WERI-Rb-1 (cell line): ENCODE data around the gene CAV2.

Source experiments
- DNase-seq: peaks from one replicate; pipeline ENCODE4 v3.0.0-alpha.2; 2020
- H3K27ac ChIP-seq: fragments of 250-450 bp; sonication (Bioruptor Pico); 2 replicates; pipeline ENCODE4 v1.5.1; 2020; ENCODE audit warnings: mild to moderate bottlenecking, moderate library complexity
- H3K27me3 ChIP-seq: fragments of 250-450 bp; sonication (Bioruptor Pico); 2 replicates; pipeline ENCODE4 v1.5.1; 2021; ENCODE audit warnings: mild to moderate bottlenecking, low read depth, moderate library complexity; ENCODE audit not compliant: insufficient read depth, severe bottlenecking
- H3K36me3 ChIP-seq: fragments of 250-450 bp; sonication (Bioruptor Pico); 2 replicates; pipeline ENCODE4 v1.5.1; 2020; ENCODE audit warnings: mild to moderate bottlenecking, moderate library complexity
- H3K4me3 ChIP-seq: 2 replicates; pipeline ENCODE4 v1.5.1; 2011; ENCODE audit warnings: low read depth, mild to moderate bottlenecking, control low read depth, low read length
- H3K9me3 ChIP-seq: fragments of 250-450 bp; sonication (Bioruptor Pico); 2 replicates; pipeline ENCODE4 v1.5.1; 2021; ENCODE audit warnings: mild to moderate bottlenecking, moderate library complexity; ENCODE audit not compliant: severe bottlenecking
- TF ChIP-seq, protein P1 (sequence below): IDR thresholded peaks from 2 replicates; pipeline ENCODE4 v1.5.1; 2011; ENCODE audit warnings: low read depth, mild to moderate bottlenecking, control low read depth, inconsistent platforms, low read length

Gene CAV2

DNA sequence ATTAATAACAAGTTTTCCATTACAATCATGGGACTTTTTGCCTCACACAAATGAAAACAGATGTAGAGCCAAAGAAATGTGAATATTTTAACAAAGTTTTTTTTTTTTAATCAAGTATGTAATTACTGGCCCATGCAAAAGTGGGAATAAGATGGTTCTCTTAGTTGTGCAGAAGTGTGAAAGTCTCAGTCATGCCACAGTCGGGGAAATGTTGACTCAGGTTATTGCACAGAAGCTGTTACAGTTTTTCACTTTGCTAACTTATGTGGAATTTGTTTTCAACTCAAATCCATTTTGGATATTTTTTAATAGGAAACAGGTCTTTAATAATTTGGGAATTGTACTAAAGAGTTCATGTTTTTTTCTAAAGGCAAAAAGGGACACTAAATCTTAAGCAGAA is 44.0 kb upstream of the CAV2 start:
- TF ChIP-seq, protein P1, sequence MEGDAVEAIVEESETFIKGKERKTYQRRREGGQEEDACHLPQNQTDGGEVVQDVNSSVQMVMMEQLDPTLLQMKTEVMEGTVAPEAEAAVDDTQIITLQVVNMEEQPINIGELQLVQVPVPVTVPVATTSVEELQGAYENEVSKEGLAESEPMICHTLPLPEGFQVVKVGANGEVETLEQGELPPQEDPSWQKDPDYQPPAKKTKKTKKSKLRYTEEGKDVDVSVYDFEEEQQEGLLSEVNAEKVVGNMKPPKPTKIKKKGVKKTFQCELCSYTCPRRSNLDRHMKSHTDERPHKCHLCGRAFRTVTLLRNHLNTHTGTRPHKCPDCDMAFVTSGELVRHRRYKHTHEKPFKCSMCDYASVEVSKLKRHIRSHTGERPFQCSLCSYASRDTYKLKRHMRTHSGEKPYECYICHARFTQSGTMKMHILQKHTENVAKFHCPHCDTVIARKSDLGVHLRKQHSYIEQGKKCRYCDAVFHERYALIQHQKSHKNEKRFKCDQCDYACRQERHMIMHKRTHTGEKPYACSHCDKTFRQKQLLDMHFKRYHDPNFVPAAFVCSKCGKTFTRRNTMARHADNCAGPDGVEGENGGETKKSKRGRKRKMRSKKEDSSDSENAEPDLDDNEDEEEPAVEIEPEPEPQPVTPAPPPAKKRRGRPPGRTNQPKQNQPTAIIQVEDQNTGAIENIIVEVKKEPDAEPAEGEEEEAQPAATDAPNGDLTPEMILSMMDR: no peak
- no peak overlapping the region for H3K27ac ChIP-seq
- H3K4me3 ChIP-seq: no peak overlapping the region
- no peak for DNase-seq
- H3K27me3 ChIP-seq: peaks cover 32% of the 10 kb centered on the region
- no peaks in the 10 kb centered on the region for H3K9me3 ChIP-seq
- H3K36me3 ChIP-seq: no peaks in the 10 kb centered on the region

DNA sequence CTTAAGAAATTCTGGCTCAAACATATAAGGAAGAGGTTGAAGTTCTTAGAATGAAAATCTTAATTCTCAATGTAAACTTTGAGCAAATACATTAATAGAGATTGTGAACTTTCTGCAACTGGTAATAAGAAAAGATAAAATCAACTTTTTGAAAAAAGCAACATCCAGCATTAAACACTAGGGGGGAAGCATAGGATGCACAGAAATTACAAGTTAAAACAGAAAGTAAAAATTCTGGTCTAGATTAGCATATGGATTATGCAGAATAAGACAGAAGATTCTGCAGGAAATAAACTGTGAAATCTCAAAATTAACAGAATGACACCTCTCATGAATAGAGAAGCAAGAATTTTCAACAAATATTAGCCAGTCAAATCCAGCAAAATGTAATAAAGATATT is 38.0 kb upstream of the CAV2 start:
- TF ChIP-seq, protein P1: no peak
- Histone ChIP-seq H3K27ac (no peak overlapping the region), H3K36me3 (no peaks in the 10 kb centered on the region), H3K27me3 (peaks cover 7% of the 10 kb centered on the region), H3K4me3 (no peak overlapping the region), H3K9me3 (no peaks in the 10 kb centered on the region)
- DNase-seq: no peak

DNA sequence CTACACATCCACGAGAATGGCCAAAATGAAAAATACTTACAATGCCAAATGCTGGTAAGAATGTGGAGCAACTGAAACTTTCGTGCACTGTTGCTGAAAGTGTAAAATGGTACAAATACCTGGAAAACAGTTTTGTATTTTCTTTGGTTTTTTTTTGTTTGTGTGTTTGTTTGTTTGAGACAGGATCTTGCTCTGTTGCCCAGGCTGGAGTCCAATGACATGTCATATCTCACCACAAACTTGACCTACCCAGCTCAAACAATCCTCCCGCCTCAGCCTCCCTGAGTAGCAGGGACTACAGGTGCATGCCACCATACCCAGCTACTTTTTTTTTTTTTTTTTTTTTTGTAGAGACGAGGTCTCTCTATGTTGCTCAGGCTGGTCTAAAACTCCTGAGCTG is 35.6 kb upstream of the CAV2 start:
- peaks cover 7% of the 10 kb centered on the region for H3K27me3 ChIP-seq
- H3K9me3 ChIP-seq: no peaks in the 10 kb centered on the region
- no peak for DNase-seq
- no peaks in the 10 kb centered on the region for H3K36me3 ChIP-seq
- H3K4me3 ChIP-seq: no peak overlapping the region
- no peak overlapping the region for H3K27ac ChIP-seq
- TF ChIP-seq, protein P1: no peak

DNA sequence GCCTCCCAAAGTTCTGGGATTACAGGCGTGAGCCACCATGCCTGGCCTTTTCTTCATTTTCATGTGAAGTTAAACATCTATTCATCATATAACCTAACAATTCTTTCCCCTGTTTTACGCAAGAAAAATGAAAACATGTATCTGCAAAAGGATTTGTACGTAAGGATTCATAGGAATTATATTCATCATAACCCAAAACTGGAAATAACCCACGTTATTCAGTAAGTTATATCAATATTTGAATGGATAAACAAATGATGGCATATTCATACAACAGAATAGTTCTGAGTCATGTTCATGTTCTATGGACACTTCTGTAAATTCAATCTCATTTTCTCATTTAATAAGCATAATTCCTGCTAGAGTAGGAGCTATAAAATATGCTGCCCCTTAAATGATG is 35.2 kb upstream of the CAV2 start:
- Histone ChIP-seq H3K4me3 (no peak overlapping the region), H3K27me3 (peaks cover 7% of the 10 kb centered on the region), H3K9me3 (no peaks in the 10 kb centered on the region), H3K36me3 (no peaks in the 10 kb centered on the region), H3K27ac (no peak overlapping the region)
- TF ChIP-seq, protein P1: no peak
- DNase-seq: no peak

DNA sequence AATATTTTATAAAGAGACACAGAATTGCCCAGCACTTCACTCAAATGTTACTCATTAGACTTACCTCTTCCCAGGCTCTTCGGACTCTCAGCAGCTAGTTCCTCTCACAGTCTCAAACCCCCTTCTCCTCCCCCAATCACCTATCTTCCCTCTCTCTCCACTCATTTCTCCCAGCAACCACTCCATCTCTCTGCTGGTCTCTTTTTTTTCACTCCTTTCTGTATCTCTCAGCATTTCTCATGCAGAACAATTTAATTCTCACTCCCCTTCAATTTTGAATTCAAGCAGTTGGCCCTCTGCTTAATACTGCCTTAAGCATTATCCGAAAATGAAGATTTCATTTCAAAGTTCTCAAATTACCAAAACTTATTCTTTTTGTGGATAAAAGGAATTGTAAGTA is 34.4 kb upstream of the CAV2 start:
- no peak overlapping the region for H3K27ac ChIP-seq
- TF ChIP-seq, protein P1: no peak
- H3K4me3 ChIP-seq: no peak overlapping the region

DNA sequence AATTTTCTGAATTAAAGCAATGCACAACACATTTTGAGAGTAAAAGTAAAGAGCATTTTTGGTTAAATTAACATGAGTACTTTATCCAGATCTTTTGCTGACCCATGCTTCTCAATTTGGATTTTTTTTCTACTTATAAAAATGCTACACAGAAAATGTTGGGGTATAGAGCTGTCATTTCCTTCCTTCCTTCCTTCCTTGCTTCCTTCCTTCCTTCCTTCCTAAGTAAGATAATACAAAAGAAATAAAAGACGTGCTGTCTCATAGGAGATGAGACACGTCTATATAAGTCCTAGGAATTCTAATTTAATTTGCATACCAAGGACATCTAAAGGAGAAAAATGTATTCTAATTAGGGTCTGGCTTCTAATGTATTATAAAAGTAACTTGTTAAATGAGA is 31.0 kb upstream of the CAV2 start:
- no peak for DNase-seq
- H3K27ac ChIP-seq: no peak overlapping the region
- H3K27me3 ChIP-seq: peaks cover 20% of the 10 kb centered on the region
- no peak overlapping the region for H3K4me3 ChIP-seq
- H3K9me3 ChIP-seq: no peaks in the 10 kb centered on the region
- no peaks in the 10 kb centered on the region for H3K36me3 ChIP-seq
- TF ChIP-seq, protein P1: no peak

More for the DNA sequence above, 34.4 kb upstream of the CAV2 start:
- H3K27me3 ChIP-seq: peaks cover 7% of the 10 kb centered on the region
- no peaks in the 10 kb centered on the region for H3K36me3 ChIP-seq
- no peaks in the 10 kb centered on the region for H3K9me3 ChIP-seq
- no peak for DNase-seq
